HCT116 (cell line): ENCODE results near the gene ISL2. TPM values are rescaled to one million over a fixed set of nuclear protein-coding genes. Genes with fewer than 3 reads are reported as not detected.

Experiments
- ATAC-seq: fragments of 200-7000 bp; cut with Tn5 transposase; 2 replicates; pipeline ENCODE4 v1.9.1; 2020; ENCODE audit warnings: mild to moderate bottlenecking, moderate library complexity
- BruUV-seq: library from RNA; stranded (reverse); fragments of 400-500 nt; replicated peaks from 2 replicates; lab custom pipeline; 2021; lab: Mats Ljungman, UMichigan
- CTCF ChIA-PET: fragments of 300-600 bp; sonication (Branson Sonifier 250); formaldehyde crosslinking; loops from one replicate; lab custom pipeline; 2021; ENCODE audit warnings: antibody characterized with exemption; lab: Charles Lee
- POLR2A ChIA-PET: fragments of 300-600, 350-600 bp; sonication (Branson Sonifier 250); formaldehyde crosslinking; loops from one replicate; lab custom pipeline; 2021; ENCODE audit warnings: antibody characterized with exemption; lab: Charles Lee
- RAD21 ChIA-PET, 2 experiments: fragments of 300-600 bp; sonication (Branson Sonifier 250); formaldehyde crosslinking; loops; one replicate each; lab custom pipeline; 2023; ENCODE audit warnings: low total read pairs in 2 of 2; ENCODE audit not compliant: uncharacterized antibody in 2 of 2, unreplicated experiment in 2 of 2, low non-redundant PET in 1 of 2; lab: Charles Lee
- DNase-seq: peaks from one replicate; pipeline ENCODE4 v3.0.0-alpha.2; 2010; ENCODE audit warnings: low read depth, low spot score
- H2AFZ ChIP-seq: fragments of 200-600 bp; shearing (Covaris generic), sonication (generic); 2 replicates; pipeline ENCODE4 v1.6.1; 2017; ENCODE audit warnings: low read depth, mixed run types, mixed read lengths, antibody characterized with exemption, low read length; ENCODE audit not compliant: poor library complexity, severe bottlenecking
- H3K27ac ChIP-seq: 2 replicates; pipeline ENCODE4 v1.5.1; 2012; ENCODE audit warnings: low read depth, low read length
- H3K27me3 ChIP-seq: fragments of 200-600 bp; sonication (generic); 2 replicates; pipeline ENCODE4 v1.6.1; 2016; ENCODE audit warnings: mixed run types, low read length, mixed read lengths; ENCODE audit not compliant: insufficient read depth
- H3K36me3 ChIP-seq, 2 experiments: fragments of 200-500 bp in 1 of 2; fragments of 200-600 bp in 1 of 2; sonication (Bioruptor generic) in 1 of 2; sonication (generic) in 1 of 2; 2 replicates each; pipeline versions ENCODE4 v1.5.1 to v1.6.1; 2014 to 2016; ENCODE audit warnings: low read length in 2 of 2, inconsistent platforms in 1 of 2, mixed read lengths in 1 of 2, mixed run types in 1 of 2; ENCODE audit not compliant: insufficient read depth in 2 of 2, control insufficient read depth in 1 of 2
- H3K4me1 ChIP-seq, 2 experiments: fragments of 200-600 bp in 1 of 2; sonication (generic) in 1 of 2; 2 replicates each; pipeline versions ENCODE4 v1.5.1 to v1.6.1; 2012 to 2017; ENCODE audit warnings: low read length in 2 of 2, inconsistent platforms in 1 of 2, mild to moderate bottlenecking in 1 of 2, mixed read lengths in 1 of 2, mixed run types in 1 of 2, moderate library complexity in 1 of 2; ENCODE audit not compliant: insufficient read depth in 2 of 2, control insufficient read depth in 1 of 2
- H3K4me2 ChIP-seq: fragments of 200-600 bp; sonication (generic); 2 replicates; pipeline ENCODE4 v1.6.1; 2017; ENCODE audit warnings: mixed run types, low read length, mixed read lengths
- H3K4me3 ChIP-seq, 2 experiments: fragments of 200-600 bp in 1 of 2; sonication (generic) in 1 of 2; replicated peaks in 1 of 2; 2 replicates each; pipeline ENCODE4 v1.5.1; 2011 to 2016; ENCODE audit warnings: low read length in 2 of 2, control low read depth in 1 of 2, low read depth in 1 of 2, mild to moderate bottlenecking in 1 of 2, mixed read lengths in 1 of 2, mixed run types in 1 of 2
- H3K79me2 ChIP-seq: fragments of 200-600 bp; sonication (generic); 2 replicates; pipeline ENCODE4 v1.6.1; 2017; ENCODE audit warnings: mild to moderate bottlenecking, mixed run types, low read length, moderate library complexity, mixed read lengths; ENCODE audit not compliant: insufficient read depth
- H3K9ac ChIP-seq: fragments of 200-600 bp; sonication (generic); 2 replicates; pipeline ENCODE4 v1.6.1; 2016; ENCODE audit warnings: low read length, mixed read lengths
- H3K9me2 ChIP-seq: fragments of 200-600 bp; sonication (generic), shearing (Covaris generic); 2 replicates; pipeline ENCODE4 v1.6.1; 2017; ENCODE audit warnings: mixed run types, mild to moderate bottlenecking, moderate library complexity; ENCODE audit not compliant: insufficient read depth
- H3K9me3 ChIP-seq, 2 experiments: fragments of 200-500 bp in 1 of 2; fragments of 200-600 bp in 1 of 2; sonication (Bioruptor generic) in 1 of 2; sonication (generic) in 1 of 2; 2 replicates each; pipeline ENCODE4 v1.6.1; 2014 to 2017; ENCODE audit warnings: low read length in 2 of 2, mixed read lengths in 2 of 2, inconsistent platforms in 1 of 2, low read depth in 1 of 2, mild to moderate bottlenecking in 1 of 2, mixed run types in 1 of 2, moderate library complexity in 1 of 2; ENCODE audit not compliant: control insufficient read depth in 1 of 2, insufficient read depth in 1 of 2
- H4K20me1 ChIP-seq: fragments of 200-600 bp; sonication (generic), shearing (Covaris generic); 2 replicates; pipeline ENCODE4 v1.6.1; 2017; ENCODE audit warnings: mixed run types, mild to moderate bottlenecking, moderate library complexity; ENCODE audit not compliant: insufficient read depth
- CBX3 ChIP-seq: IDR thresholded peaks from 2 replicates; pipeline ENCODE4 v1.6.1; 2012; ENCODE audit warnings: low read depth
- EGR1 ChIP-seq: IDR thresholded peaks from 2 replicates; pipeline ENCODE4 v1.6.1; 2012; ENCODE audit warnings: low read depth
- ELF1 ChIP-seq: IDR thresholded peaks from 2 replicates; pipeline ENCODE4 v1.6.1; 2012; ENCODE audit warnings: low read depth, borderline replicate concordance
- EZH2 ChIP-seq: fragments of 200-600 bp; sonication (generic); IDR thresholded peaks from 2 replicates; pipeline ENCODE4 v1.6.1; 2017; ENCODE audit warnings: antibody characterized with exemption, mixed run types
- FOSL1 ChIP-seq: IDR thresholded peaks from 2 replicates; pipeline ENCODE4 v1.6.1; 2012; ENCODE audit warnings: low read depth
- POLR2A ChIP-seq: IDR thresholded peaks from 2 replicates; pipeline ENCODE4 v1.7.0; 2011; ENCODE audit warnings: borderline replicate concordance; ENCODE audit not compliant: insufficient read depth, insufficient read length; ENCODE audit errors: extremely low read depth
- RAD21 ChIP-seq: IDR thresholded peaks from 2 replicates; pipeline ENCODE4 v1.6.1; 2012; ENCODE audit warnings: low read depth, mild to moderate bottlenecking
- SIN3A ChIP-seq: IDR thresholded peaks from 2 replicates; pipeline ENCODE4 v1.6.1; 2012; ENCODE audit warnings: low read depth
- SP1 ChIP-seq: IDR thresholded peaks from 2 replicates; pipeline ENCODE4 v1.6.1; 2012; ENCODE audit warnings: low read depth
- SRF ChIP-seq: IDR thresholded peaks from 2 replicates; pipeline ENCODE4 v1.6.1; 2012; ENCODE audit warnings: low read depth
- YY1 ChIP-seq: IDR thresholded peaks from 2 replicates; pipeline ENCODE4 v1.6.1; 2011; ENCODE audit warnings: low read length, low read depth, moderate library complexity, mild to moderate bottlenecking; ENCODE audit not compliant: insufficient replicate concordance; ENCODE audit errors: extremely low read depth
- ZFX ChIP-seq: fragments of 450-650 bp; IDR thresholded peaks from 2 replicates; pipeline ENCODE4 v1.6.1; 2017
- ZNF274 ChIP-seq: fragments of 200-500 bp; sonication (Bioruptor generic); IDR thresholded peaks from 2 replicates; pipeline ENCODE4 v1.6.1; 2014; ENCODE audit warnings: mild to moderate bottlenecking, low read depth, low read length, inconsistent platforms
- intact Hi-C: fragments of 100-400 bp; cut with micrococcal nuclease; formaldehyde crosslinking; loops from 2 replicates; pipeline ENCODE4 v1.10.0; 2022
- total RNA-seq: library from RNA; stranded (reverse); gene quantifications from one replicate; pipeline ENCODE4 v1.2.1, GENCODE V29; 2021; ENCODE audit not compliant: unreplicated experiment
- TF ChIP-seq, protein P1 (sequence below): IDR thresholded peaks from 2 replicates; pipeline ENCODE4 v1.6.1; 2012
- TF ChIP-seq, protein P2 (sequence below): IDR thresholded peaks from 2 replicates; pipeline ENCODE4 v1.6.1; 2012
- TF ChIP-seq, protein P3 (sequence below), 3 experiments: fragments of 200-600 bp in 1 of 3; sonication (generic) in 1 of 3; IDR thresholded peaks in 2 of 3; conservative IDR thresholded peaks in 1 of 3; 2 replicates each; pipeline ENCODE4 v1.5.1; 2012 to 2017; ENCODE audit warnings: low read depth in 2 of 3, low read length in 2 of 3, antibody characterized with exemption in 1 of 3, borderline replicate concordance in 1 of 3, control low read depth in 1 of 3, mild to moderate bottlenecking in 1 of 3, mixed read lengths in 1 of 3, mixed run types in 1 of 3, moderate library complexity in 1 of 3; ENCODE audit not compliant: insufficient read depth in 1 of 3

ISL2 gene
- total RNA-seq, 1 experiment from 2014 or later = 11.6 TPM

DNA sequence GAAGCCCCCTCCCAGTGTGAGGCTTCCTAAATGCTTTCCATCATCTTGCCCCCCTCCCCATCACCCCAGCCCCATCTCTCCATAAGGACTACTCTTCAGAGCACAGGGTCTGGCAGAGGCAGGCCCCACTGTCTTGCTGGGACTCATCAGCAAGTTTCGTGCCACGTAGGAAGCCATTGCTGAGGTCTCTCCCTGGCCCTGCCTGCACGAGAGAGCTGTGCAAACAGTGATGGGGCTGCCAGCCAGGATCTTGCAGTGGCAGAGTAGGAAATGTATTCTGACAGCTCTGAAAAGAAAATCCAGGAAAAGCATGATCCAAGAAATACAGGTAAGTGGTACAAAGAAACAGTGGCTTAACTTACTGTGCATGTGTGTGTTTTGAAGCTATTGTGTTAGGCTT is 22.6 kb downstream of the ISL2 start:
- Histone ChIP-seq H3K36me3 (no peaks in the 10 kb centered on the region), H3K9me3 (no peaks in the 10 kb centered on the region), H3K79me2 (no peaks in the 10 kb centered on the region), H3K9me2 (no peaks in the 10 kb centered on the region), H3K27me3 (no peaks in the 10 kb centered on the region), H3K4me3 (no peak overlapping the region), H2AFZ (no peak overlapping the region), H3K27ac (no peak overlapping the region), H3K4me2 (no peak overlapping the region), H4K20me1 (no peaks in the 10 kb centered on the region), H3K4me1 (no peaks in the 10 kb centered on the region), H3K9ac (no peak overlapping the region)
- TF ChIP-seq SRF (no peak), POLR2A (no peak), RAD21 (no peak), CBX3 (no peak), FOSL1 (no peak), YY1 (no peak), SIN3A (no peak), ELF1 (no peak), SP1 (no peak), EGR1 (no peak), EZH2 (no peak), ZNF274 (no peak), ZFX (no peak)
- TF ChIP-seq, protein P1, sequence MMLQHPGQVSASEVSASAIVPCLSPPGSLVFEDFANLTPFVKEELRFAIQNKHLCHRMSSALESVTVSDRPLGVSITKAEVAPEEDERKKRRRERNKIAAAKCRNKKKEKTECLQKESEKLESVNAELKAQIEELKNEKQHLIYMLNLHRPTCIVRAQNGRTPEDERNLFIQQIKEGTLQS = no peak
- TF ChIP-seq, protein P2, sequence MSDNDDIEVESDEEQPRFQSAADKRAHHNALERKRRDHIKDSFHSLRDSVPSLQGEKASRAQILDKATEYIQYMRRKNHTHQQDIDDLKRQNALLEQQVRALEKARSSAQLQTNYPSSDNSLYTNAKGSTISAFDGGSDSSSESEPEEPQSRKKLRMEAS = no peak
- TF ChIP-seq, protein P3, sequence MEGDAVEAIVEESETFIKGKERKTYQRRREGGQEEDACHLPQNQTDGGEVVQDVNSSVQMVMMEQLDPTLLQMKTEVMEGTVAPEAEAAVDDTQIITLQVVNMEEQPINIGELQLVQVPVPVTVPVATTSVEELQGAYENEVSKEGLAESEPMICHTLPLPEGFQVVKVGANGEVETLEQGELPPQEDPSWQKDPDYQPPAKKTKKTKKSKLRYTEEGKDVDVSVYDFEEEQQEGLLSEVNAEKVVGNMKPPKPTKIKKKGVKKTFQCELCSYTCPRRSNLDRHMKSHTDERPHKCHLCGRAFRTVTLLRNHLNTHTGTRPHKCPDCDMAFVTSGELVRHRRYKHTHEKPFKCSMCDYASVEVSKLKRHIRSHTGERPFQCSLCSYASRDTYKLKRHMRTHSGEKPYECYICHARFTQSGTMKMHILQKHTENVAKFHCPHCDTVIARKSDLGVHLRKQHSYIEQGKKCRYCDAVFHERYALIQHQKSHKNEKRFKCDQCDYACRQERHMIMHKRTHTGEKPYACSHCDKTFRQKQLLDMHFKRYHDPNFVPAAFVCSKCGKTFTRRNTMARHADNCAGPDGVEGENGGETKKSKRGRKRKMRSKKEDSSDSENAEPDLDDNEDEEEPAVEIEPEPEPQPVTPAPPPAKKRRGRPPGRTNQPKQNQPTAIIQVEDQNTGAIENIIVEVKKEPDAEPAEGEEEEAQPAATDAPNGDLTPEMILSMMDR (IDR thresholded peaks at IDR 0.05 in 2 of 3, conservative IDR thresholded peaks at IDR 0.05 in 1 of 3; ENCODE audit: borderline replicate concordance in 1 of 3, insufficient read depth in 1 of 3, low read depth in 2 of 3, low read length in 2 of 3) = no peak
- RAD21 ChIA-PET = no interaction called here
- ATAC-seq (no peak), DNase-seq (no peak)
- intact Hi-C loops = no loop called here
- POLR2A ChIA-PET = interaction anchor here (0.7 kb wide), 1 partner anchor 101 kb away, joined by 3 read pairs; no protein-coding TSS in a partner anchor
- CTCF ChIA-PET = no interaction called here
- BruUV-seq = no TSS peak
